CD4-positive, alpha-beta T cell (primary cell): ENCODE measurements around the gene PLEKHG4B. TPM values are rescaled to one million over a fixed set of nuclear protein-coding genes. Genes with fewer than 3 reads are reported as not detected.

Experiments
- ATAC-seq: fragments of 200-7000 bp; cut with Tn5 transposase; one replicate; pipeline ENCODE4 v1.10.0; 2022; ENCODE audit warnings: mild to moderate bottlenecking; ENCODE audit not compliant: poor library complexity
- CTCF ChIA-PET: fragments of 350-600 bp; sonication (Branson Sonifier 250); formaldehyde crosslinking; loops from one replicate; lab custom pipeline; 2021; ENCODE audit warnings: antibody characterized with exemption, inconsistent platforms; lab: Charles Lee
- POLR2A ChIA-PET: fragments of 350-600 bp; sonication (Branson Sonifier 250); formaldehyde crosslinking; loops from one replicate; lab custom pipeline; 2021; ENCODE audit warnings: antibody characterized with exemption, inconsistent platforms; lab: Charles Lee
- DNase-seq, 14 experiments: peaks; one replicate each; pipeline ENCODE4 v3.0.0-alpha.2; 2013 to 2020; ENCODE audit warnings: mixed read lengths in 2 of 14
- H3K27ac ChIP-seq, 2 donors: one replicate each; pipeline versions ENCODE4 v1.5.1 to v1.7.0; 2013; ENCODE audit warnings: low read length in 2 of 2, low read depth in 1 of 2, mild to moderate bottlenecking in 1 of 2
- H3K27me3 ChIP-seq, 2 experiments: 1 replicate in 1 of 2; 2 replicates in 1 of 2; pipeline versions ENCODE4 v1.6.1 to v1.7.0; 2013; ENCODE audit warnings: low read length in 2 of 2, control low read depth in 1 of 2, mild to moderate bottlenecking in 1 of 2, moderate library complexity in 1 of 2; ENCODE audit not compliant: insufficient read depth in 2 of 2, control insufficient read depth in 1 of 2
- H3K36me3 ChIP-seq: one replicate; pipeline ENCODE4 v1.6.1; 2013; ENCODE audit warnings: low read length, control low read depth; ENCODE audit not compliant: insufficient read depth
- H3K4me1 ChIP-seq: one replicate; pipeline ENCODE4 v1.6.1; 2013; ENCODE audit warnings: low read length, control low read depth; ENCODE audit not compliant: insufficient read depth
- H3K4me3 ChIP-seq: one replicate; pipeline ENCODE4 v1.5.1; 2013; ENCODE audit warnings: mild to moderate bottlenecking, low read length, moderate library complexity
- H3K9me3 ChIP-seq, 2 experiments: 1 replicate in 1 of 2; 2 replicates in 1 of 2; pipeline versions ENCODE4 v1.6.1 to v1.7.0; 2013; ENCODE audit warnings: low read length in 2 of 2, mild to moderate bottlenecking in 2 of 2, control low read depth in 1 of 2, moderate library complexity in 1 of 2; ENCODE audit not compliant: control insufficient read depth in 1 of 2, insufficient read depth in 1 of 2
- H3K27ac Mint-ChIP-seq: one replicate; pipeline ENCODE4 v1.8.0; 2020; ENCODE audit warnings: mixed read lengths
- H3K27me3 Mint-ChIP-seq: one replicate; pipeline ENCODE4 v1.8.0; 2021; ENCODE audit warnings: mixed read lengths
- H3K36me3 Mint-ChIP-seq: one replicate; pipeline ENCODE4 v1.8.0; 2021; ENCODE audit warnings: low read depth, mixed read lengths
- H3K4me1 Mint-ChIP-seq: one replicate; pipeline ENCODE4 v1.8.0; 2021; ENCODE audit warnings: low read depth, mixed read lengths
- H3K4me3 Mint-ChIP-seq: one replicate; pipeline ENCODE4 v1.8.0; 2020; ENCODE audit warnings: mild to moderate bottlenecking, mixed read lengths
- H3K9me3 Mint-ChIP-seq: one replicate; pipeline ENCODE4 v1.8.0; 2020; ENCODE audit warnings: mixed read lengths
- CTCF ChIP-seq: fragments of 200-600 bp; IDR thresholded peaks from one replicate; pipeline ENCODE4 v1.8.0; 2022; ENCODE audit warnings: antibody characterized with exemption, mild to moderate bottlenecking
- intact Hi-C, 2 experiments: fragments of 100-400 bp; cut with DNase I in 1 of 2; cut with micrococcal nuclease in 1 of 2; formaldehyde crosslinking; loops; one replicate each; pipeline versions ENCODE4 v1.15.1 to v1.9.0; 2023 to 2025; cut with DNase I, micrococcal nuclease
- total RNA-seq, 174 experiments: library from RNA in 2 of 174; stranded (reverse) in 2 of 174; gene quantifications; one replicate each; pipeline ENCODE4 v1.2.3 and lab custom pipeline; 2021 to 2026

The PLEKHG4B gene
- total RNA-seq, 2 experiments from 2014 or later, result 0.17 to 0.36 TPM

GRCh38 chr5:141211-141610 is 49.2 kb downstream of the PLEKHG4B start:
- no peak overlapping the region for H3K4me3 ChIP-seq
- CTCF ChIA-PET, result no interaction called here
- H3K27ac ChIP-seq, result no peak overlapping the region
- no peaks in the 10 kb centered on the region for H3K27me3 ChIP-seq
- no peak overlapping the region for H3K27ac Mint-ChIP-seq
- no peaks in the 10 kb centered on the region for H3K36me3 ChIP-seq
- H3K9me3 Mint-ChIP-seq, result no peaks in the 10 kb centered on the region
- intact Hi-C loops, result no loop called here
- TF ChIP-seq CTCF, result no peak
- H3K4me1 Mint-ChIP-seq, result no peaks in the 10 kb centered on the region
- H3K27me3 Mint-ChIP-seq, result peaks cover 19% of the 10 kb centered on the region
- no peaks in the 10 kb centered on the region for H3K4me1 ChIP-seq
- POLR2A ChIA-PET, result no interaction called here
- no peak overlapping the region for H3K4me3 Mint-ChIP-seq
- no peaks in the 10 kb centered on the region for H3K36me3 Mint-ChIP-seq
- DNase-seq, result no peak
- no peak for ATAC-seq
- H3K9me3 ChIP-seq, result peaks cover under 1 to 19% of the 10 kb centered on the region in 2 experiments

GRCh38 chr5:141761-142160 is 49.8 kb downstream of the PLEKHG4B start:
- Histone ChIP-seq H3K36me3 (no peaks in the 10 kb centered on the region), H3K9me3 (peaks cover 6 to 25% of the 10 kb centered on the region in 2 experiments), H3K4me1 (no peaks in the 10 kb centered on the region), H3K27me3 (no peaks in the 10 kb centered on the region), H3K4me3 (no peak overlapping the region), H3K27ac (no peak overlapping the region)
- Mint-ChIP-seq H3K9me3 (no peaks in the 10 kb centered on the region), H3K27ac (no peak overlapping the region), H3K36me3 (no peaks in the 10 kb centered on the region), H3K4me1 (no peaks in the 10 kb centered on the region), H3K4me3 (no peak overlapping the region), H3K27me3 (peaks cover 19% of the 10 kb centered on the region)
- no peak for TF ChIP-seq CTCF
- intact Hi-C loops, result no loop called here
- DNase-seq (no peak), ATAC-seq (no peak)
- POLR2A ChIA-PET, result no interaction called here
- CTCF ChIA-PET, result no interaction called here

DNA sequence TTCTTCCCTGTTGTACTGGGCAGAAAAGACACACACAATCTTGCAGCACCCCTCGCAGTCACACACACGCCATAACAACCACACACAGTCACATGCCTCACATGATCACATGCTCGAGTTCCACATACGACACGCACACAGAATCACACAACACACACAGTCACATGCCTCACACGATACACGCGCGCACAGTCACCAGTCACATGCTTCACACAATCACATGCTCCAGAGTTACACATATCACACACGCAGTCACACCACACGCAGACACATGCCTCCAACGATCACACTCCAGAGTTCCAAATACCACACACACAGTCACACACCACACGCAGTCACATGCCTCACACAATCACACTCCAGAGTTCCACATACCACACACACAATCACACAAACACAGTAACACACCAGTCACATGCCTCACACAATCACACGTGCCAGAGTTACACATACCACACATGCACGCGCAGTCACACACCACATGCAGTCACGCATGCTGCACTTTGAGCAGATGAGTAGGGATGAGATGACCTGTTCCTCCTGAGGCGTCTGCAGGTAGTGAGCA is 50.4 kb downstream of the PLEKHG4B start:
- Histone ChIP-seq H3K27ac (no peak overlapping the region), H3K36me3 (no peaks in the 10 kb centered on the region), H3K27me3 (peaks cover 0 to 2% of the 10 kb centered on the region in 2 experiments), H3K4me1 (no peaks in the 10 kb centered on the region), H3K9me3 (peaks cover 12 to 30% of the 10 kb centered on the region in 2 experiments), H3K4me3 (no peak overlapping the region)
- Mint-ChIP-seq H3K27ac (no peak overlapping the region), H3K4me3 (no peak overlapping the region), H3K27me3 (peaks cover 19% of the 10 kb centered on the region), H3K4me1 (no peaks in the 10 kb centered on the region), H3K36me3 (no peaks in the 10 kb centered on the region), H3K9me3 (no peaks in the 10 kb centered on the region)
- CTCF ChIA-PET, result no interaction called here
- ATAC-seq (no peak), DNase-seq (no peak)
- POLR2A ChIA-PET, result no interaction called here
- no peak for TF ChIP-seq CTCF
- intact Hi-C loops, result no loop called here
